Measurements from ENCODE around the gene S100A8. TPM values are rescaled to one million over a fixed set of nuclear protein-coding genes. Genes with fewer than 3 reads are reported as not detected.

The S100A8 gene
- total RNA-seq, 4 donors from 2014 or later, result 50.4 to 402 (median 59.6) TPM

DNA sequence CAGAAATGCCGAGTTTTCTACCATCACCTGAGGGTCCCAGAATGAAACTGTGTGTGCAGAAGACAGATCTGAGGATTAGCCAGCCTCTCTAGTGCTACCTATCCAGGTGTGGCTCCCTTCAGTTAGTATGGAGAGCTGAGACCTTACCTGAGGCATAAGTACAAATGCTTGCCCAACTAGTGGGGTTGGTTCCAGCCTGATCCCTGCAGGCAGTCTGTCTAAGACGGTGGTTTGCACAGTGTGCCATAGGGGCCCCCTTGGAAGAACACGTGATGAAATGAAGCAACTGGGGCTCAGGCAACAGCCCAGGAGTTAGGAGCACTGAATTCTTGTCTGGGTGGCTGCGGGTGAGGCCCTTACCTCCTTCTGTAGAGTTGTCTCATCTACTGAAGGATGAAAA, 41.1 kb upstream of the S100A8 start:
- TF ChIP-seq, protein P1, sequence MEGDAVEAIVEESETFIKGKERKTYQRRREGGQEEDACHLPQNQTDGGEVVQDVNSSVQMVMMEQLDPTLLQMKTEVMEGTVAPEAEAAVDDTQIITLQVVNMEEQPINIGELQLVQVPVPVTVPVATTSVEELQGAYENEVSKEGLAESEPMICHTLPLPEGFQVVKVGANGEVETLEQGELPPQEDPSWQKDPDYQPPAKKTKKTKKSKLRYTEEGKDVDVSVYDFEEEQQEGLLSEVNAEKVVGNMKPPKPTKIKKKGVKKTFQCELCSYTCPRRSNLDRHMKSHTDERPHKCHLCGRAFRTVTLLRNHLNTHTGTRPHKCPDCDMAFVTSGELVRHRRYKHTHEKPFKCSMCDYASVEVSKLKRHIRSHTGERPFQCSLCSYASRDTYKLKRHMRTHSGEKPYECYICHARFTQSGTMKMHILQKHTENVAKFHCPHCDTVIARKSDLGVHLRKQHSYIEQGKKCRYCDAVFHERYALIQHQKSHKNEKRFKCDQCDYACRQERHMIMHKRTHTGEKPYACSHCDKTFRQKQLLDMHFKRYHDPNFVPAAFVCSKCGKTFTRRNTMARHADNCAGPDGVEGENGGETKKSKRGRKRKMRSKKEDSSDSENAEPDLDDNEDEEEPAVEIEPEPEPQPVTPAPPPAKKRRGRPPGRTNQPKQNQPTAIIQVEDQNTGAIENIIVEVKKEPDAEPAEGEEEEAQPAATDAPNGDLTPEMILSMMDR (IDR thresholded peaks at IDR 0.05), result no peak
- DNase-seq (ENCODE audit: low spot score), result no peak
- no peak for ATAC-seq (ENCODE audit: low FRiP score)

DNA sequence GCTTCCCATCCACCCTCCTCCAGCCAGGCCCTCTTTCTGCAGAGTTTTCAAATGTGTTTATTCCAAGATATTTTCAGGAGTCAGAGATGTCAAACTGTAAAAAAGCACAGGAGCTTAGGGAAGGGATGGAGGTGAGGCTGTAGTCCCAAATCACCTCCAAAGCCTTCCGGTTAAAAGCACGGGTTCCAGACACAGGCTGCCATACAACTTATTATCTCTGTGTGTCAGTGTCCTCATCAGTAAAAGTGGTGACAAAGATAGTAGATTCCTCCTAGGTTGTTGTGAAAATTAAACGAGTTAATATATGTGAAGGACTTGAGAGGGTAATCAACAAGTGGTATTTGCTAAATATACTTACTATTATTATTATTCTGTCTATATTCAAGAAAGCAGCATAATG, 40.6 kb upstream of the S100A8 start:
- DNase-seq (ENCODE audit: low spot score) (no peak), ATAC-seq (ENCODE audit: low FRiP score) (no peak)
- TF ChIP-seq, protein P1 (IDR thresholded peaks at IDR 0.05), result no peak

DNA sequence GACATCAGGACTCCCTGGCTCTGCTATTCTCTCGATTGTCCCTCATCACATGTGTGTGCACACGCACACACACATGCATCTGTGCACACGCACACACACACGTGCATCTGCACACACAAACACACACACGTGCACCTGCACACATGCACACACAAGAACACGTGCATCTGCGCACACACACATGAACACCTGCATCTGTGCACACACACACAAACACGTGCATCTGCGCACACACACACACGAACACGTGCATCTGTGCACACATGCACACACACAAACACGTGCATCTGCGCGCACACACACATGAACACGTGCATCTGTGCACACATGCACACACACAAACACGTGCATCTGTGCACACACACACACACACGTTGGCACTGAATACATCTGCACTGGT, 40.1 kb upstream of the S100A8 start:
- no peak for DNase-seq (ENCODE audit: low spot score)
- TF ChIP-seq, protein P1 (IDR thresholded peaks at IDR 0.05), result no peak
- no peak for ATAC-seq (ENCODE audit: low FRiP score)

DNA sequence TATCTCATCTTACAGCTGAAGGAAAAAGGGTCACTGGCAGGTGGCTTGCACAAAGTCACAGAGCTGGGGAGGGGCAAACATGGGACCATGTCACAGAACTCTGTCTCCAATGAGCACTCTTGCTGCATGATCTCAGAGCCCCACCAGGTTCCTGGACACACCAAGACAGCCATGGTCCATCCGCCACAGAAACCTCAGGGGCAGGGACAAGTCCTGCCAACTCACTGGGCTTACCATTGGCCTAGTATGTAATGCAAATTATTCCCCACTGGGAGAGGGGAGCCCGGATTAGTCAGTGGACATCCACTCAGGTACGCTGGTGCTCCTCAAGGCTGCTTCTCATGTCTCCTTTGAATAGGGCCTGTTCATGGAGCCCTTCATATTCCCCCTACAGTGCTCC, 39.7 kb upstream of the S100A8 start:
- ATAC-seq (ENCODE audit: low FRiP score) (no peak), DNase-seq (ENCODE audit: low spot score) (no peak)
- TF ChIP-seq, protein P1 (IDR thresholded peaks at IDR 0.05), result no peak

DNA sequence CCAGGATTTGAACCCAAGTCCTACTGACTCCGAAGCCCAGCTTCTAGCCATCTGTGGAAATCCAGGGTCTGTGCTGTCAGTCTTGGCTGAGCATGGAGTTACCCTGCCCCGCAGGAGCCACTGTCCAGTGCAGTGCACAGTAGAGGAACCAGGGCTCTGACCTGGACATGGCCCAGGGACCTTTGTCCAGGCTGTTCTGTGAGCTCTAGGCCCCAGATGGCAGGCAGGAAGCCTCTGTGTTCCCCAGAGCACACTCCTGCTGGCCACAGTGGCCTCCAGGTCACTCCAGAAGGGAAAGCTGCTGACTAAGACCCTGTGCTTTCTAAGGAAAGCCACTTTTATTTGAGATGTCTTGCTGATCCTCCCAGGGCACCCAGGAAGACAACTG, 39.3 kb upstream of the S100A8 start:
- no peak for DNase-seq (ENCODE audit: low spot score)
- ATAC-seq (ENCODE audit: low FRiP score), result no peak
- TF ChIP-seq, protein P1 (IDR thresholded peaks at IDR 0.05), result no peak

DNA sequence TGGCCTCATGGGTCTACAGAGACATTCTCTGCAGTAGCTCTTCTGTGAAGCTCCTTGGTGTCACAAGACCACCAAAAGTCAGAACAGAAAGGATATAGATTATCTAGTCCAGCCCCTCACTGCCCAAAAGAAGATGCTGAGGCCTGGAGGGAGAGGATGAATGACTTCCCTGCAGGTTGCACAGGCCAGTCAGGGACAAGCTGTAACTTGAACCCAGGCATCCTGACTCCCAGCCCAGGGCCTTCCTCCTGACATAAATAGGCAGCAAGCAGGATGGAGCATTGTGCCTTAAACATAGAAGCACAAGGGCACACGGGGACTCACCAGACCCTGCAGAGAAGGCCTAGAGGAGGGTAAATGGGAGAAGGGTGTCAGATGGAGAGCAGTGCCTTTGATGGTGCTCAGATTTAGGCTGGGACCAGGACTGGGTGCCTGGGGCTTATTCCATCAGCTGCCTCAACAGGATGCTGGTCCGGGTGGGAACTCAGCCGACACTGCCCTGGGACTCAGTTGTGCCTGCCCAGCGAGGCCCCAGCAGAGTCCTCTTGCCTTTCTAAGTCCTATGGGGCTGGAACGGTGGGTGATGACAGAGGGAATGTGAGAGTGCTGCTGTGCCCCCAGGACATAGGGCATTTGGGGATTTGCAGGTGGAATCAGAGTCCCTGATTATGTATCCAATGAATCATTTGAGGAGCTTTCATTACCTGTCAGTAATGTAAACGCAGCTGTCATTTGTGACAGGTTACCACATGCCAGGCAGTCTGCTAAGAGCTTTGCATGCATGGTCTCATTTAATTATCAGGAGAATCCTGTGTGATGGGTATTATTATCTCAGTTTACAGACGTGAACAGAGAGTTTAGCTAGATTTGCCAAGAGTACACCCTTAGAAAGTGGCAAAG, 38.6 kb upstream of the S100A8 start:
- TF ChIP-seq, protein P1 (IDR thresholded peaks at IDR 0.05), result no peak
- DNase-seq (ENCODE audit: low spot score) (no peak), ATAC-seq (ENCODE audit: low FRiP score) (no peak)

DNA sequence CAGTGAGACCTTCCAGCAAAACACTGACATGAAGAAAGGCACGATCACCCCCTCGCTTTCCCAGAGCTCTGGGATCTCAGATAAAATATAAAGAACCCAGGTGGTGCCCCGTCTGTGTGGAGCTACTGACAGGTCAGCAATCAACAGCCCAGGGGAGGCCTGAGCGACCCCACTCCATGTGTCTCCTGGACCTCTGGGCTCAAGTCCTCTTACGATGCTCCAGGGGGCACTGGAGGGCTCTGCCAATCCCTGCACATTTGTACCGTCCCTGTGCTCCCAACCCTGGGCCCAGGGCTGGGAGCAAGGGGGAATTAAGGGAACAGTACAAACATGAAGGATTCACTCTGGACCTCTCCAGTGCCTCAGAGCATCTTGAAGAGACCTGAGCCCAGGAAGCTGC, 37.9 kb upstream of the S100A8 start:
- no peak for ATAC-seq (ENCODE audit: low FRiP score)
- no peak for DNase-seq (ENCODE audit: low spot score)
- TF ChIP-seq, protein P1 (IDR thresholded peaks at IDR 0.05), result no peak
